NCI-H1092 (cell line): ENCODE results near the gene CHD1.

Experiments used
- DNase-seq: peaks from one replicate; lab custom pipeline; 2025; lab: John Stamatoyannopoulos, UW

CHD1 gene

GRCh38 chr5:98807806-98808205, 121.0 kb downstream of the CHD1 start:
- DNase-seq = no peak

DNA sequence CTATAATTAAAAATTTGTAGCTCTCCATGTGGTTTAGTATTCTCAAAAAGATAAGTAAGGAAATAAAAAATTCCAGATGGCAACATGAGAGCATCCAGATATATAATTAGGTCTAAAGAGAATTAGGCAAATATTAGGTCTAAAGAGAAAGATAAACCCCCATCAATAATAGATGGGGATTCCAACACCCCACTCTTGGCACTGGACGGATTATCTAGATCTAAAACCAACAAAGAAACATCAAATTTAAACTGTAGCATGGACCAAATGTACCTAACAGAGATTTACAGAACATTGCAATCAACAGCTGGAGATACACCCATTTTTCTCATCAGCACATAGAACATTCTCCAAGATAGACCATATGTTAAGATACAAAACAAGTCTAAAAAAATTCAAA, 123.7 kb downstream of the CHD1 start:
- no peak for DNase-seq

GRCh38 chr5:98804066-98804465, 124.7 kb downstream of the CHD1 start:
- no peak for DNase-seq
